DND-41 (cell line): ENCODE data around the gene GTF2IRD1.

Experiments used
- ATAC-seq: fragments of 200-7000 bp; cut with Tn5 transposase; 3 replicates; pipeline ENCODE4 v1.9.1; 2021; ENCODE audit warnings: low read depth; ENCODE audit not compliant: insufficient read depth
- DNase-seq: peaks from one replicate; pipeline ENCODE4 v3.0.0-alpha.2; 2020
- H2AFZ ChIP-seq: 2 replicates; pipeline ENCODE4 v1.6.0; 2012; ENCODE audit warnings: low read depth, low read length
- H3K27ac ChIP-seq: 2 replicates; pipeline ENCODE4 v1.5.1; 2012; ENCODE audit warnings: low read length, inconsistent platforms
- H3K27me3 ChIP-seq: fragments of 200-600 bp; sonication (generic); 2 replicates; pipeline ENCODE4 v1.6.0; 2012; ENCODE audit warnings: low read length, mild to moderate bottlenecking, inconsistent platforms; ENCODE audit not compliant: insufficient read depth, poor library complexity
- H3K36me3 ChIP-seq: 2 replicates; pipeline ENCODE4 v1.5.1; 2012; ENCODE audit warnings: low read length, inconsistent platforms; ENCODE audit not compliant: insufficient read depth
- H3K4me1 ChIP-seq: 2 replicates; pipeline ENCODE4 v1.5.1; 2012; ENCODE audit warnings: mild to moderate bottlenecking, low read length; ENCODE audit not compliant: insufficient read depth
- H3K4me2 ChIP-seq: 2 replicates; pipeline ENCODE4 v1.6.0; 2012; ENCODE audit warnings: mild to moderate bottlenecking, moderate library complexity, low read length, inconsistent platforms; ENCODE audit not compliant: insufficient read depth
- H3K4me3 ChIP-seq, 2 experiments: fragments of 200-600 bp in 1 of 2; shearing (Covaris generic) in 1 of 2; 2 replicates each; pipeline ENCODE4 v1.5.1; 2012 to 2016; ENCODE audit warnings: inconsistent platforms in 2 of 2, low read length in 2 of 2, mild to moderate bottlenecking in 2 of 2, low read depth in 1 of 2, moderate library complexity in 1 of 2
- H3K79me2 ChIP-seq: 2 replicates; pipeline ENCODE4 v1.6.0; 2012; ENCODE audit warnings: low read length, inconsistent platforms; ENCODE audit not compliant: insufficient read depth
- H3K9ac ChIP-seq: 2 replicates; pipeline ENCODE4 v1.6.0; 2012; ENCODE audit warnings: low read depth, mild to moderate bottlenecking, inconsistent platforms, low read length, moderate library complexity
- H3K9me3 ChIP-seq: 2 replicates; pipeline ENCODE4 v1.5.1; 2012; ENCODE audit warnings: low read length, moderate library complexity, mild to moderate bottlenecking, inconsistent platforms; ENCODE audit not compliant: insufficient read depth, severe bottlenecking
- H4K20me1 ChIP-seq: 2 replicates; pipeline ENCODE4 v1.6.0; 2012; ENCODE audit warnings: low read length; ENCODE audit not compliant: insufficient read depth
- CTCF ChIP-seq: IDR thresholded peaks from 2 replicates; pipeline ENCODE4 v1.5.1; 2012; ENCODE audit warnings: borderline replicate concordance, low read length, moderate library complexity, mild to moderate bottlenecking; ENCODE audit not compliant: poor library complexity, severe bottlenecking; ENCODE audit errors: extremely low read depth
- EZH2 ChIP-seq: IDR thresholded peaks from 3 replicates; pipeline ENCODE4 v1.6.1; 2012; ENCODE audit warnings: borderline replicate concordance, low read depth, mild to moderate bottlenecking, moderate library complexity, low read length, inconsistent platforms; ENCODE audit not compliant: severe bottlenecking

The GTF2IRD1 gene

GRCh38 chr7:74575811-74576210 is 122.1 kb downstream of the GTF2IRD1 start:
- no peak overlapping the region for H3K4me2 ChIP-seq
- DNase-seq, result no peak

GRCh38 chr7:74579800-74580685 is 126.3 kb downstream of the GTF2IRD1 start:
- no peak overlapping the region for H3K9ac ChIP-seq
- H3K79me2 ChIP-seq, result no peaks in the 10 kb centered on the region
- H3K4me1 ChIP-seq, result no peaks in the 10 kb centered on the region
- H3K4me2 ChIP-seq, result no peak overlapping the region
- H3K4me3 ChIP-seq, result no peak overlapping the region
- no peak overlapping the region for H3K27ac ChIP-seq
- TF ChIP-seq CTCF (no peak), EZH2 (no peak)
- H2AFZ ChIP-seq, result no peak overlapping the region
- no peaks in the 10 kb centered on the region for H3K27me3 ChIP-seq
- ATAC-seq (no peak), DNase-seq (no peak)
- H3K9me3 ChIP-seq, result no peaks in the 10 kb centered on the region
- 0 out of 2 replicates have a peak, but pooled peaks cover 3% of the 10 kb centered on the region for H4K20me1 ChIP-seq
- H3K36me3 ChIP-seq, result no peaks in the 10 kb centered on the region

More at GRCh38 chr7:74575811-74576210, 122.1 kb downstream of the GTF2IRD1 start:
- no peaks in the 10 kb centered on the region for H3K27me3 ChIP-seq
- H4K20me1 ChIP-seq, result no peaks in the 10 kb centered on the region
- no peak overlapping the region for H2AFZ ChIP-seq
- no peaks in the 10 kb centered on the region for H3K79me2 ChIP-seq
- H3K36me3 ChIP-seq, result no peaks in the 10 kb centered on the region
- no peaks in the 10 kb centered on the region for H3K9me3 ChIP-seq
- no peak overlapping the region for H3K4me3 ChIP-seq
- no peak for TF ChIP-seq EZH2
- TF ChIP-seq CTCF, result no peak
- no peak overlapping the region for H3K27ac ChIP-seq
- no peaks in the 10 kb centered on the region for H3K4me1 ChIP-seq
- no peak overlapping the region for H3K9ac ChIP-seq
- no peak for ATAC-seq

- Histone ChIP-seq H3K36me3 (no peaks in the 10 kb centered on the region), H3K27ac (no peak overlapping the region), H3K4me3 (no peak overlapping the region), H3K4me2 (no peak overlapping the region), H3K9me3 (no peaks in the 10 kb centered on the region), H3K4me1 (no peaks in the 10 kb centered on the region), H2AFZ (no peak overlapping the region), H4K20me1 (peaks cover 7% of the 10 kb centered on the region; the same call in 1 of the 2 replicates), H3K9ac (no peak overlapping the region), H3K79me2 (no peaks in the 10 kb centered on the region), H3K27me3 (no peaks in the 10 kb centered on the region)
- TF ChIP-seq CTCF (no peak), EZH2 (no peak)
- no peak for ATAC-seq
- no peak for DNase-seq
These were observed 128.3 kb downstream of the GTF2IRD1 start for GRCh38 chr7:74581916-74582440.
